ENCODE data around the gene SKAP1.

GRCh38 chr17:48095611-48096010 is 334.4 kb downstream of the SKAP1 start:
- TF ChIP-seq EZH2phosphoT487 (IDR thresholded peaks at IDR 0.05; ENCODE audit: unreplicated experiment) = no peak
- no peak for TF ChIP-seq CTCF (conservative IDR thresholded peaks at IDR 0.05; ENCODE audit: low read depth in 2 of 2)
- TF ChIP-seq POLR2AphosphoS5 (IDR thresholded peaks at IDR 0.05; ENCODE audit: low read depth) = no peak
- no peak for TF ChIP-seq REST (IDR thresholded peaks at IDR 0.05; ENCODE audit: unreplicated experiment)
- no peak for TF ChIP-seq STAT1 (IDR thresholded peaks at IDR 0.05; ENCODE audit: unreplicated experiment)
- no peak for TF ChIP-seq EZH2 (IDR thresholded peaks at IDR 0.05; ENCODE audit: low read depth, unreplicated experiment)
- no peak for TF ChIP-seq ZNF114 (CRISPR knock-in tag; IDR thresholded peaks at IDR 0.05)
- TF ChIP-seq CREB1 (CRISPR knock-in tag; IDR thresholded peaks at IDR 0.05; ENCODE audit: low read depth) = no peak
- no peak for TF ChIP-seq ZNF331 (CRISPR knock-in tag; IDR thresholded peaks at IDR 0.05; ENCODE audit: low read depth)
- TF ChIP-seq ETS1 (IDR thresholded peaks at IDR 0.05) = no peak
- no peak for TF ChIP-seq ZNF462 (CRISPR knock-in tag; IDR thresholded peaks at IDR 0.05)
- TF ChIP-seq JUNB (IDR thresholded peaks at IDR 0.05; ENCODE audit: unreplicated experiment) = no peak
- no peak for TF ChIP-seq NANOG (IDR thresholded peaks at IDR 0.05; ENCODE audit: borderline replicate concordance)

Data from GM23338 (cell line).